Nephron (organoid): ENCODE measurements around the gene PHC2.

Experiments
- H3K27ac Mint-ChIP-seq, 3 experiments: 2 replicates each; pipeline ENCODE4 v1.8.0; 2020; ENCODE audit warnings: mixed read lengths in 3 of 3, mild to moderate bottlenecking in 2 of 3, moderate library complexity in 1 of 3
- H3K27me3 Mint-ChIP-seq: 2 replicates; pipeline ENCODE4 v1.8.0; 2021; ENCODE audit warnings: low read depth, mild to moderate bottlenecking, moderate library complexity, mixed read lengths
- H3K36me3 Mint-ChIP-seq: 2 replicates; pipeline ENCODE4 v1.8.0; 2020; ENCODE audit warnings: low read depth, mixed read lengths
- H3K4me1 Mint-ChIP-seq: 2 replicates; pipeline ENCODE4 v1.8.0; 2020; ENCODE audit warnings: mixed read lengths
- H3K4me3 Mint-ChIP-seq, 3 experiments: 2 replicates each; pipeline ENCODE4 v1.8.0; 2020; ENCODE audit warnings: mild to moderate bottlenecking in 3 of 3, mixed read lengths in 3 of 3, moderate library complexity in 2 of 3
- H3K9me3 Mint-ChIP-seq: 2 replicates; pipeline ENCODE4 v1.8.0; 2020; ENCODE audit warnings: mixed read lengths
- CTCF ChIP-seq, 3 experiments: fragments of 200-600 bp; sonication (generic); IDR thresholded peaks; one replicate each; pipeline ENCODE4 v1.5.0; 2021; ENCODE audit warnings: antibody characterized with exemption in 3 of 3; ENCODE audit not compliant: unreplicated experiment in 3 of 3

The PHC2 gene

GRCh38 chr1:33282791-33283190, 148.1 kb downstream of the PHC2 start:
- H3K27ac Mint-ChIP-seq = no peak overlapping the region
- no peaks in the 10 kb centered on the region for H3K27me3 Mint-ChIP-seq
- no peaks in the 10 kb centered on the region for H3K9me3 Mint-ChIP-seq
- H3K4me3 Mint-ChIP-seq = no peak overlapping the region
- H3K4me1 Mint-ChIP-seq = no peaks in the 10 kb centered on the region
- TF ChIP-seq CTCF (IDR thresholded peaks at IDR 0.05; ENCODE audit: unreplicated experiment in 3 of 3) = no peak
- peaks cover 75% of the 10 kb centered on the region for H3K36me3 Mint-ChIP-seq

- no peak for TF ChIP-seq CTCF (IDR thresholded peaks at IDR 0.05; ENCODE audit: unreplicated experiment in 3 of 3)
- H3K4me1 Mint-ChIP-seq = no peaks in the 10 kb centered on the region
- peaks cover 72% of the 10 kb centered on the region for H3K36me3 Mint-ChIP-seq
- no peak overlapping the region for H3K27ac Mint-ChIP-seq
- H3K4me3 Mint-ChIP-seq = no peak overlapping the region
- no peaks in the 10 kb centered on the region for H3K27me3 Mint-ChIP-seq
- no peaks in the 10 kb centered on the region for H3K9me3 Mint-ChIP-seq
These were observed 149.2 kb downstream of the PHC2 start for GRCh38 chr1:33281554-33282303.

- no peaks in the 10 kb centered on the region for H3K27me3 Mint-ChIP-seq
- H3K9me3 Mint-ChIP-seq = no peaks in the 10 kb centered on the region
- no peak overlapping the region for H3K27ac Mint-ChIP-seq
- no peak overlapping the region for H3K4me3 Mint-ChIP-seq
- no peak for TF ChIP-seq CTCF (IDR thresholded peaks at IDR 0.05; ENCODE audit: unreplicated experiment in 3 of 3)
- no peaks in the 10 kb centered on the region for H3K4me1 Mint-ChIP-seq
- H3K36me3 Mint-ChIP-seq = peaks cover 66% of the 10 kb centered on the region
These were observed 150.7 kb downstream of the PHC2 start for GRCh38 chr1:33280091-33280661.

- no peaks in the 10 kb centered on the region for H3K9me3 Mint-ChIP-seq
- peaks cover 60% of the 10 kb centered on the region for H3K36me3 Mint-ChIP-seq
These were observed 153.3 kb downstream of the PHC2 start for GRCh38 chr1:33277488-33278084.

GRCh38 chr1:33276573-33277298, 154.2 kb downstream of the PHC2 start:
- Mint-ChIP-seq H3K27ac (no peak overlapping the region), H3K9me3 (no peaks in the 10 kb centered on the region), H3K27me3 (no peaks in the 10 kb centered on the region), H3K4me1 (peaks cover 13% of the 10 kb centered on the region), H3K4me3 (no peak overlapping the region), H3K36me3 (peaks cover 52% of the 10 kb centered on the region)
- TF ChIP-seq CTCF (IDR thresholded peaks at IDR 0.05; ENCODE audit: unreplicated experiment in 3 of 3) = no peak

More at GRCh38 chr1:33277488-33278084, 153.3 kb downstream of the PHC2 start:
- no peak for TF ChIP-seq CTCF (IDR thresholded peaks at IDR 0.05; ENCODE audit: unreplicated experiment in 3 of 3)
- H3K4me3 Mint-ChIP-seq = no peak overlapping the region
- H3K4me1 Mint-ChIP-seq = peaks cover 7% of the 10 kb centered on the region
- H3K27me3 Mint-ChIP-seq = no peaks in the 10 kb centered on the region
- H3K27ac Mint-ChIP-seq = no peak overlapping the region
